Mesenchymal stem cell (in vitro differentiated cells and primary cell): ENCODE measurements around the gene CFC1B. TPM values are rescaled to one million over a fixed set of nuclear protein-coding genes. Genes with fewer than 3 reads are reported as not detected.
"Not testable (repeated sequence)": the region's sequence is repeated elsewhere in the genome, so short reads cannot be mapped to it uniquely, and the experiment has no call there.

ENCODE experiments used
- DNase-seq: peaks from one replicate; pipeline ENCODE4 v3.0.0-alpha.2; 2013
- H2AFZ ChIP-seq: one replicate; pipeline ENCODE4 v1.6.1; 2013; ENCODE audit warnings: low read depth, mild to moderate bottlenecking, control low read depth, inconsistent platforms, low read length, moderate library complexity
- H2AK5ac ChIP-seq: 2 replicates; pipeline ENCODE4 v1.6.1; 2013; ENCODE audit warnings: low read length, moderate library complexity, mild to moderate bottlenecking, inconsistent platforms; ENCODE audit not compliant: severe bottlenecking
- H2BK120ac ChIP-seq: one replicate; pipeline ENCODE4 v1.6.1; 2013; ENCODE audit warnings: low read depth, mild to moderate bottlenecking, inconsistent platforms, low read length, moderate library complexity
- H2BK12ac ChIP-seq, 2 experiments: one replicate each; pipeline ENCODE4 v1.6.1; 2013; ENCODE audit warnings: inconsistent platforms in 2 of 2, low read length in 2 of 2, mild to moderate bottlenecking in 2 of 2, moderate library complexity in 2 of 2, control low read depth in 1 of 2
- H2BK15ac ChIP-seq: one replicate; pipeline ENCODE4 v1.6.1; 2013; ENCODE audit warnings: mild to moderate bottlenecking, low read depth, inconsistent platforms; ENCODE audit not compliant: poor library complexity, severe bottlenecking
- H2BK5ac ChIP-seq: 2 replicates; pipeline ENCODE4 v1.6.1; 2013; ENCODE audit warnings: low read depth, mild to moderate bottlenecking, low read length, control low read depth, inconsistent platforms; ENCODE audit not compliant: poor library complexity, severe bottlenecking
- H3K14ac ChIP-seq, 2 experiments: one replicate each; pipeline ENCODE4 v1.6.1; 2013; ENCODE audit warnings: inconsistent platforms in 2 of 2, low read length in 2 of 2, control low read depth in 1 of 2, mild to moderate bottlenecking in 1 of 2, moderate library complexity in 1 of 2
- H3K18ac ChIP-seq, 2 experiments: one replicate each; pipeline ENCODE4 v1.6.1; 2013; ENCODE audit warnings: inconsistent platforms in 2 of 2, low read length in 2 of 2, control low read depth in 1 of 2, low read depth in 1 of 2, mild to moderate bottlenecking in 1 of 2
- H3K23ac ChIP-seq, 2 experiments: one replicate each; pipeline ENCODE4 v1.6.1; 2013; ENCODE audit warnings: inconsistent platforms in 2 of 2, low read length in 2 of 2, mild to moderate bottlenecking in 2 of 2, moderate library complexity in 2 of 2, control low read depth in 1 of 2
- H3K27ac ChIP-seq: 2 replicates; pipeline ENCODE4 v1.5.1; 2013; ENCODE audit warnings: mild to moderate bottlenecking, moderate library complexity, low read length, control low read depth, inconsistent platforms; ENCODE audit not compliant: poor library complexity, severe bottlenecking
- H3K27me3 ChIP-seq, 2 experiments: 2 replicates each; pipeline versions ENCODE4 v1.6.1 to v1.7.0; 2013; ENCODE audit warnings: low read length in 2 of 2, mild to moderate bottlenecking in 2 of 2, moderate library complexity in 2 of 2, control low read depth in 1 of 2, inconsistent platforms in 1 of 2; ENCODE audit not compliant: control insufficient read depth in 1 of 2, insufficient read depth in 1 of 2
- H3K36me3 ChIP-seq, 2 experiments: 2 replicates each; pipeline versions ENCODE4 v1.6.1 to v1.7.0; 2013; ENCODE audit warnings: low read length in 2 of 2, control low read depth in 1 of 2, inconsistent platforms in 1 of 2, low read depth in 1 of 2, mild to moderate bottlenecking in 1 of 2; ENCODE audit not compliant: insufficient read depth in 2 of 2, control insufficient read depth in 1 of 2
- H3K4ac ChIP-seq, 2 experiments: one replicate each; pipeline ENCODE4 v1.6.1; 2013; ENCODE audit warnings: inconsistent platforms in 2 of 2, low read length in 2 of 2, mild to moderate bottlenecking in 2 of 2, moderate library complexity in 2 of 2, control low read depth in 1 of 2, low read depth in 1 of 2
- H3K4me1 ChIP-seq: 2 replicates; pipeline ENCODE4 v1.6.1; 2013; ENCODE audit warnings: low read depth, low read length, control low read depth; ENCODE audit not compliant: control insufficient read depth, insufficient read depth
- H3K4me2 ChIP-seq: 2 replicates; pipeline ENCODE4 v1.6.1; 2013; ENCODE audit warnings: low read length, mild to moderate bottlenecking, inconsistent platforms; ENCODE audit not compliant: poor library complexity, severe bottlenecking
- H3K4me3 ChIP-seq, 2 experiments: 2 replicates each; pipeline versions ENCODE4 v1.5.1 to v1.7.0; 2013; ENCODE audit warnings: low read length in 2 of 2, mild to moderate bottlenecking in 2 of 2, control low read depth in 1 of 2, low read depth in 1 of 2; ENCODE audit not compliant: insufficient read depth in 1 of 2
- H3K79me1 ChIP-seq: replicated peaks from 2 replicates; pipeline ENCODE4 v1.6.1; 2013; ENCODE audit warnings: mild to moderate bottlenecking, control low read depth, low read length, inconsistent platforms; ENCODE audit not compliant: poor library complexity, severe bottlenecking
- H3K9ac ChIP-seq: 2 replicates; pipeline ENCODE4 v1.7.0; 2013; ENCODE audit warnings: mild to moderate bottlenecking, low read length, moderate library complexity
- H3K9me3 ChIP-seq: 2 replicates; pipeline ENCODE4 v1.7.0; 2013; ENCODE audit warnings: mild to moderate bottlenecking, low read length; ENCODE audit not compliant: control insufficient read depth
- H4K8ac ChIP-seq: one replicate; pipeline ENCODE4 v1.6.1; 2013; ENCODE audit warnings: inconsistent platforms, mild to moderate bottlenecking, low read length, moderate library complexity
- H4K91ac ChIP-seq: one replicate; pipeline ENCODE4 v1.6.1; 2013; ENCODE audit warnings: mild to moderate bottlenecking, low read length, inconsistent platforms
- WGBS: methylation state at CpG from one replicate; pipeline ENCODE4 v1.1.7; 2013; ENCODE audit warnings: mixed read lengths; 5-methylcytosine and 5-hydroxymethylcytosine counted together
- polyA plus RNA-seq, 2 experiments: library from polyadenylated mRNA; stranded (reverse); fragments of 200-250 nt; gene quantifications; one replicate each; pipeline ENCODE4 v1.2.3, GENCODE V29; 2013

Gene CFC1B
- not detected for polyA plus RNA-seq (2013, experiment 1 of 2)
- polyA plus RNA-seq (2013, experiment 2 of 2), result not detected

DNA sequence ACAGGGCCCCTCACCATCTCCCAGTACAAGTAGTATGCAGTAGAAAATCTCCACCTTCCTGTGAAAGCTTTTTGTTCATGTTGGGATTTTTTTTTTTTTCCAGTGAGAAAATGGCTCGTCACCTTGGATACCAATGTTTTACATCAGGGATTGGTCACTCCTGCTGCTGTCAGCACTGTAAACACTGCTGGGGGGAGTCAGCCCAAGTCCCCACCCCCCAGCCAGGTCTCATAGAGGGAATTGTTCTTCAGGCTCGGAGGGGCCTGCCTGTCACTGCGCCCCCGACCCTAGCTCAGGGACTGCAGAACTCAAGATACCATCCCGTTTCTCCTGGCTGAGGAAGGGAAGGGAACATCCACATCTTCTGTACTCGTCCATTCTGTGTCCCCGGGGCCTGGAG lies at the start of gene CFC1B:
Gene CFC1B (plus strand): TSS at position 231 of the 400 bp plus-strand sequence. CDS start 263 bp downstream, outside the sequence.
- not testable (repeated sequence) for H3K36me3 ChIP-seq, H3K23ac ChIP-seq, H2BK5ac ChIP-seq, H3K79me1 ChIP-seq, H3K18ac ChIP-seq, H4K91ac ChIP-seq, H3K9ac ChIP-seq, DNase-seq, H2AFZ ChIP-seq, H2BK120ac ChIP-seq, H3K27me3 ChIP-seq, H2BK15ac ChIP-seq, H3K4ac ChIP-seq, H3K4me1 ChIP-seq, H3K4me2 ChIP-seq, H4K8ac ChIP-seq, H2BK12ac ChIP-seq, H2AK5ac ChIP-seq, H3K27ac ChIP-seq, H3K4me3 ChIP-seq, H3K9me3 ChIP-seq, H3K14ac ChIP-seq
- no CpG with 5 or more reads among the region's 7 CpGs for WGBS

DNA sequence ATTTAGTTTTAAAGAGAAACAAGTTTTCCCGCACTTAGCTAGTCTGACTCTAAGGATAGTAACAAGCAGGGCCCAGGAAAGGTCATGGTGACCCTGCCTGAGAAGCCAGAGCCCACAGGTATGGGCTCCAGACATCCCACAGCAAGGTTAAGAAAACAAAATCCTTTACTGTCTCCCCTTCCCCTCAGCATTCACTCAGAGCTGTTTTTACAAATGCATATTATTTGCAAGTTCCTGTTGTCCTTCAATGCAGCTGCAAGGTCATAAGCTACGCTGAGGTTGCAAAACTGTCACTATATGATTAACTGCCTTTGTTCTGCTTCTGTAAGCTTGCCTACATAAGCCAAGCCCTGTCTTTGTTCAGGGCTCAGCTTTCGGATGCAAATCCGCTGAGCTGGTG lies 29.9 kb upstream of the CFC1B start:
- not testable (repeated sequence) for DNase-seq, H3K4me2 ChIP-seq, H3K18ac ChIP-seq, H2BK15ac ChIP-seq, H2BK5ac ChIP-seq, H2AK5ac ChIP-seq, H3K23ac ChIP-seq, H4K8ac ChIP-seq, H2BK12ac ChIP-seq, H3K4me1 ChIP-seq, H3K9me3 ChIP-seq, H3K36me3 ChIP-seq, H2AFZ ChIP-seq, H3K27ac ChIP-seq, H3K4ac ChIP-seq, H3K27me3 ChIP-seq, H3K4me3 ChIP-seq, H3K79me1 ChIP-seq, H3K14ac ChIP-seq, H2BK120ac ChIP-seq, H4K91ac ChIP-seq, H3K9ac ChIP-seq
- WGBS, result 100% methylated on average over 1 of the region's 4 CpGs

DNA sequence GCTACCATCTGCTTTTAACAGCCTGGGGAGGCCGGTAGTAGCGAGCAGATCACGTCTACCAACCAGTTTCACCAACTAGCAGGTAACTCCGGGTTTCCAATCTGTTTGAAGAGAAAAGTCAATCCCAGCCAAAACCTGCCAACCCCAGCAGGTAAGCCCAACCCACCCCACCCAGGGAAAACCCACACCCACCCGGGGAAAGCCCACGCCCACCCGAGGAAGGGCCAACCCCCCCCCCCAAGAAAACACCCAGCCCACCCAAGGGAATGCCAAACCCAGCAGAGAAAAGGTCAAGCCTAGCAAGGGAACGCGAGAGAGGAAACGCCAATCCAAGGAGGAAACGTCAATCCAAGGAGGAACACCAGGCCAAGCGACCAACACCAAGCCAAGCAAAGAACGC lies 11.8 kb upstream of the CFC1B start, which contains the start of gene POTEI:
Gene POTEI (minus strand): TSS at position 101 of the 400 bp plus-strand sequence. CDS start 93 bp downstream, at position 8.
- H3K79me1 ChIP-seq, H2BK15ac ChIP-seq, H3K4ac ChIP-seq, H2AFZ ChIP-seq, H3K9ac ChIP-seq, H4K8ac ChIP-seq, H2BK120ac ChIP-seq, H3K27ac ChIP-seq, H3K4me3 ChIP-seq, H2BK12ac ChIP-seq, H3K4me2 ChIP-seq, H3K36me3 ChIP-seq, H3K23ac ChIP-seq, H3K14ac ChIP-seq, H3K9me3 ChIP-seq, DNase-seq, H3K27me3 ChIP-seq, H2AK5ac ChIP-seq, H2BK5ac ChIP-seq, H3K18ac ChIP-seq, H3K4me1 ChIP-seq, H4K91ac ChIP-seq: not testable (repeated sequence)
- no CpG with 5 or more reads among the region's 13 CpGs for WGBS

DNA sequence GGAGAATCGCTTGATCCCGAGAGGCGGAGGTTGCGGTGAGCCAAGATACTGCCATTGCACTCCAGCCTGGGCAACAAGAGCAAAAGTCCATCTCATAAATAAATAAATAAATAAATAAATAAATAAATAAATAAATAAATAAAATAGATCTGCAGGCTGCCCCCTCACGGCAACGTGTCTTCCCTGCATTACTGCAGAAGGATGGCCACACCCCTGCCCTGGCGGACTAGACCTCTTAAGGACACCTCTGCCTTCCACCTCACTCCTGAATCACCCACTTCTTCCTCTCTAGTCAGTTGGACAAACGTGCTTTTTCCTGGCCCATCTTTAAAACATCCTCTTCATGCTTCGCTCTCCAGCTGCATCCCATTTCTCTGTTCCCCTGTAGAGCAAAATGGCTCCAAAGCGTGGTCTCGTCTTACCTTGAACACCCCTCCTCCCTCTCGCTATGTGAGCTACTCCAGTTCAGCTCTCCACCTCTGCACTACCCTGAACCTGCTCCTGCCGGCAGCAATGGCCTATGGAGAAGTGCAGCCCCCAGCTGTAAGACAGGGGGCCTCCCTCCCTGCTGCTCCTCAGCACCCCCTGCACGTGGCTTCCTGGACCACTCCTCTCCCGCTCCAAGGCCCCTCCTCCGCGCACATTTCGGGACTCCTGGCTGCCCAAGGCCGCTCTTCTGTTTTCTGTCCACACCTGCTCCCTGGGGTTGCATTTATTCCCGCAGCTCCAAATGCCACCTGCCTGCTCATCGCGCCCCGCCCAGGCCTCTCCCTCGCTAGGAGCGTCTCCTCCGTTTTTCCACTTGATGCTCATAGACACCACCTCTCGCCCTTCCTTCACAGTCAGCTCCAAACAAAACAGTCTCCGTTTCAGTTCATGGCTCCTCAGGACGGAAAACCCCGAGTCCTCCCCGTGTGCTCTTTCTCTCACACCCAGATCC lies 9.9 kb upstream of the CFC1B start:
- H3K27me3 ChIP-seq, H3K9me3 ChIP-seq, H4K8ac ChIP-seq, H3K9ac ChIP-seq, H3K4ac ChIP-seq, H3K4me2 ChIP-seq, H2BK120ac ChIP-seq, H3K14ac ChIP-seq, H4K91ac ChIP-seq, H2AFZ ChIP-seq, H2BK15ac ChIP-seq, H2AK5ac ChIP-seq, H3K18ac ChIP-seq, H3K4me1 ChIP-seq, H3K4me3 ChIP-seq, DNase-seq, H3K27ac ChIP-seq, H2BK5ac ChIP-seq, H2BK12ac ChIP-seq, H3K36me3 ChIP-seq, H3K79me1 ChIP-seq, H3K23ac ChIP-seq: not testable (repeated sequence)
- WGBS, result no CpG with 5 or more reads among the region's 31 CpGs
